IMR-90 (cell line): ENCODE measurements around the gene MARCHF9. TPM values are rescaled to one million over a fixed set of nuclear protein-coding genes. Genes with fewer than 3 reads are reported as not detected.

Experiments used
- ATAC-seq: fragments of 200-7000 bp; cut with Tn5 transposase; 2 replicates; pipeline ENCODE4 v1.9.1; 2020; ENCODE audit warnings: low read depth, mild to moderate bottlenecking, moderate library complexity
- BruUV-seq: library from RNA; stranded (reverse); fragments of 400-500 nt; replicated peaks from 2 replicates; lab custom pipeline; 2021; lab: Mats Ljungman, UMichigan
- CTCF ChIA-PET: fragments of 300-600 bp; formaldehyde crosslinking; extraction: SDS; loops from one replicate; lab custom pipeline; 2021; ENCODE audit warnings: antibody characterized with exemption; lab: Yijun Ruan, JAX
- POLR2A ChIA-PET: fragments of 300-600 bp; sonication (Branson Sonifier 250); formaldehyde crosslinking; loops from one replicate; lab custom pipeline; 2022; ENCODE audit warnings: antibody characterized with exemption; ENCODE audit not compliant: unreplicated experiment; lab: Charles Lee
- DNase-seq: peaks from one replicate; pipeline ENCODE4 v3.0.0; 2013
- H2AFZ ChIP-seq: replicated peaks from 2 replicates; pipeline ENCODE3; 2013; ENCODE audit warnings: low read length, mild to moderate bottlenecking; ENCODE audit not compliant: poor library complexity
- H2AK5ac ChIP-seq: 2 replicates; pipeline ENCODE4 v1.6.1; 2013; ENCODE audit warnings: low read depth, low read length, inconsistent platforms
- H2AK9ac ChIP-seq: replicated peaks from 2 replicates; pipeline ENCODE3; 2013; ENCODE audit warnings: mild to moderate bottlenecking, low read depth, low read length, moderate library complexity; ENCODE audit not compliant: poor library complexity
- H2BK120ac ChIP-seq: 2 replicates; pipeline ENCODE4 v1.6.1; 2013; ENCODE audit warnings: low read depth, low read length, inconsistent platforms
- H2BK15ac ChIP-seq: 3 replicates; pipeline ENCODE4 v1.6.1; 2013; ENCODE audit warnings: low read depth, low read length, inconsistent platforms
- H2BK20ac ChIP-seq: 2 replicates; pipeline ENCODE4 v1.6.1; 2013; ENCODE audit warnings: low read depth, mild to moderate bottlenecking, inconsistent platforms, low read length, moderate library complexity
- H2BK5ac ChIP-seq: 2 replicates; pipeline ENCODE4 v1.6.1; 2013; ENCODE audit warnings: mild to moderate bottlenecking, low read depth, low read length, inconsistent platforms; ENCODE audit not compliant: poor library complexity, severe bottlenecking
- H3K14ac ChIP-seq: replicated peaks from 2 replicates; pipeline ENCODE4 v1.6.1; 2013; ENCODE audit warnings: low read depth, low read length, inconsistent platforms
- H3K18ac ChIP-seq: 2 replicates; pipeline ENCODE4 v1.6.1; 2013; ENCODE audit warnings: low read depth, low read length, control low read depth
- H3K23ac ChIP-seq: 2 replicates; pipeline ENCODE4 v1.6.1; 2013; ENCODE audit warnings: low read depth, low read length, inconsistent platforms
- H3K27ac ChIP-seq: 2 replicates; pipeline ENCODE4 v1.5.1; 2013; ENCODE audit warnings: mild to moderate bottlenecking, control low read depth, low read length; ENCODE audit not compliant: insufficient read depth
- H3K27me3 ChIP-seq: 2 replicates; pipeline ENCODE4 v1.6.1; 2013; ENCODE audit warnings: low read length; ENCODE audit not compliant: control insufficient read depth, insufficient read depth
- H3K36me3 ChIP-seq: 2 replicates; pipeline ENCODE4 v1.6.1; 2013; ENCODE audit warnings: low read length, mixed read lengths; ENCODE audit not compliant: control insufficient read depth, insufficient read depth
- H3K4ac ChIP-seq: 2 replicates; pipeline ENCODE4 v1.6.1; 2013; ENCODE audit warnings: low read depth, low read length, inconsistent platforms
- H3K4me1 ChIP-seq: 2 replicates; pipeline ENCODE4 v1.6.1; 2013; ENCODE audit warnings: low read length, mixed read lengths; ENCODE audit not compliant: control insufficient read depth, insufficient read depth
- H3K4me2 ChIP-seq: 2 replicates; pipeline ENCODE4 v1.6.1; 2013; ENCODE audit warnings: low read depth, mild to moderate bottlenecking, control low read depth, low read length, moderate library complexity
- H3K4me3 ChIP-seq: 2 replicates; pipeline ENCODE4 v1.5.1; 2013; ENCODE audit warnings: low read depth, mild to moderate bottlenecking, control low read depth, low read length, moderate library complexity; ENCODE audit not compliant: insufficient read depth
- H3K56ac ChIP-seq: 2 replicates; pipeline ENCODE4 v1.6.1; 2013; ENCODE audit warnings: low read length, inconsistent platforms; ENCODE audit not compliant: insufficient read depth; ENCODE audit errors: extremely low read depth
- H3K79me1 ChIP-seq, 2 experiments: 2 replicates each; pipeline ENCODE4 v1.6.1; 2013; ENCODE audit warnings: low read length in 2 of 2, inconsistent platforms in 1 of 2, low read depth in 1 of 2
- H3K9ac ChIP-seq: 2 replicates; pipeline ENCODE4 v1.6.1; 2013; ENCODE audit warnings: low read depth, low read length, control low read depth
- H3K9me1 ChIP-seq: 2 replicates; pipeline ENCODE4 v1.6.1; 2013; ENCODE audit warnings: low read length, inconsistent platforms; ENCODE audit not compliant: insufficient read depth
- H3K9me3 ChIP-seq: 2 replicates; pipeline ENCODE4 v1.6.1; 2013; ENCODE audit warnings: low read length; ENCODE audit not compliant: control insufficient read depth, insufficient read depth
- H4K20me1 ChIP-seq: 2 replicates; pipeline ENCODE4 v1.6.1; 2013; ENCODE audit warnings: low read length, inconsistent platforms; ENCODE audit not compliant: insufficient read depth
- H4K5ac ChIP-seq: 2 replicates; pipeline ENCODE4 v1.6.1; 2013; ENCODE audit warnings: mild to moderate bottlenecking, low read depth, low read length, control low read depth
- H4K8ac ChIP-seq, 2 experiments: 2 replicates each; pipeline ENCODE4 v1.6.1; 2013; ENCODE audit warnings: low read depth in 2 of 2, low read length in 2 of 2, control low read depth in 1 of 2, inconsistent platforms in 1 of 2
- H4K91ac ChIP-seq: 2 replicates; pipeline ENCODE4 v1.6.1; 2013; ENCODE audit warnings: low read depth, low read length, inconsistent platforms; ENCODE audit not compliant: insufficient read depth
- CEBPB ChIP-seq: IDR thresholded peaks from 2 replicates; pipeline ENCODE4 v1.6.1; 2012; ENCODE audit warnings: low read depth, low read length, improper control_type of control experiment
- CHD1 ChIP-seq: IDR thresholded peaks from 2 replicates; pipeline ENCODE4 v1.6.1; 2012; ENCODE audit warnings: low read depth, low read length, improper control_type of control experiment
- CTCF ChIP-seq: conservative IDR thresholded peaks from 2 replicates; pipeline ENCODE4 v1.5.1; 2012; ENCODE audit warnings: mild to moderate bottlenecking, low read depth, low read length, improper control_type of control experiment
- ELK1 ChIP-seq: fragments of 150-350 bp; IDR thresholded peaks from 2 replicates; pipeline ENCODE4 v1.6.1; 2016; ENCODE audit warnings: low read depth, mild to moderate bottlenecking, low read length, moderate library complexity, borderline replicate concordance
- FOS ChIP-seq: fragments of 150-350 bp; IDR thresholded peaks from 2 replicates; pipeline ENCODE4 v1.6.1; 2016; ENCODE audit warnings: low read depth, low read length
- MAFK ChIP-seq: IDR thresholded peaks from 2 replicates; pipeline ENCODE4 v1.6.1; 2012; ENCODE audit warnings: low read depth, low read length, improper control_type of control experiment
- POLR2A ChIP-seq: IDR thresholded peaks from 2 replicates; pipeline ENCODE4 v1.6.1; 2012; ENCODE audit warnings: mild to moderate bottlenecking, low read depth, low read length
- RAD21 ChIP-seq: IDR thresholded peaks from 2 replicates; pipeline ENCODE4 v1.6.1; 2012; ENCODE audit warnings: low read length, improper control_type of control experiment
- RCOR1 ChIP-seq: IDR thresholded peaks from 2 replicates; pipeline ENCODE4 v1.6.1; 2012; ENCODE audit warnings: mild to moderate bottlenecking, low read length, improper control_type of control experiment; ENCODE audit not compliant: insufficient replicate concordance
- SMC3 ChIP-seq: fragments of 150-350 bp; IDR thresholded peaks from 2 replicates; pipeline ENCODE4 v1.6.1; 2016; ENCODE audit warnings: low read depth, mild to moderate bottlenecking, antibody characterized with exemption, low read length, moderate library complexity
- WGBS, 2 experiments: methylation state at CpG; one replicate each; pipeline versions ENCODE4 v1.1.5 to v1.1.7; 2013; ENCODE audit warnings: missing lambda C conversion rate in 2 of 2; ENCODE audit not compliant: insufficient read length in 1 of 2; ENCODE audit errors: extremely low coverage in 2 of 2; 5-methylcytosine and 5-hydroxymethylcytosine counted together
- dilution Hi-C: fragments of 300-500 bp; cut with HindIII; formaldehyde crosslinking; loops from one replicate; pipeline ENCODE4 v1.14.3; 2018; ENCODE audit warnings: low sequenced_read_pairs; ENCODE audit not compliant: unreplicated experiment
- in situ Hi-C: fragments of 300-500 bp; cut with MboI; formaldehyde crosslinking; loops from 3 replicates; pipeline ENCODE4 v1.14.3; 2019; ENCODE audit warnings: low sequenced_read_pairs, inconsistent platforms, mixed read lengths
- intact Hi-C: fragments of 100-400 bp; cut with micrococcal nuclease; formaldehyde crosslinking; loops from 2 replicates; pipeline ENCODE4 v1.10.0; 2022
- polyA plus RNA-seq, 3 experiments: library from polyadenylated mRNA; depleted of rRNA; stranded (reverse); fragments of >200 nt; gene quantifications; 2 replicates each; pipeline ENCODE4 v1.2.3, GENCODE V29; 2012; ENCODE audit warnings: low replicate concordance in 1 of 3
- total RNA-seq: library from RNA; depleted of rRNA; stranded (reverse); fragments of >200 nt; gene quantifications from 2 replicates; pipeline ENCODE4 v1.2.3, GENCODE V29; 2012

The MARCHF9 gene
- total and polyA plus RNA-seq, 2 of the 4 experiments (the other 2 are of a cell fraction) = 1.1 to 5.4 TPM

- TF ChIP-seq FOS (no peak), POLR2A (no peak)
Observed at GRCh38 chr12:57735198-57735855, 19.6 kb upstream of the MARCHF9 start (continued).

- H2BK5ac ChIP-seq = no peak overlapping the region
- no peak overlapping the region for H3K56ac ChIP-seq
- peak overlapping the region; percentile 89 for H3K23ac ChIP-seq
- peaks cover 2% of the 10 kb centered on the region; the same call in 1 of the 2 replicates for H3K9me3 ChIP-seq
- H3K27me3 ChIP-seq = peaks cover 92% of the 10 kb centered on the region
- no TSS peak for BruUV-seq
- H3K36me3 ChIP-seq = no peaks in the 10 kb centered on the region
- H4K91ac ChIP-seq = no peak overlapping the region
- peak overlapping the region; percentile 41 for H3K4me2 ChIP-seq
- no peak overlapping the region for H3K4ac ChIP-seq
- DNase-seq (peak; percentile 37), ATAC-seq (peak; percentile 57)
- peak overlapping the region; percentile 87 for H2AFZ ChIP-seq
- dilution Hi-C loops = no loop called here
- H4K8ac ChIP-seq = no peak overlapping the region
- POLR2A ChIA-PET = interaction anchor here (1.2 kb wide), 1 partner anchor 10 kb away, joined by 3 read pairs; no protein-coding TSS in a partner anchor
- no peak overlapping the region for H3K4me3 ChIP-seq
- H4K5ac ChIP-seq = no peak overlapping the region
- no peak overlapping the region for H3K9ac ChIP-seq
- no peaks in the 10 kb centered on the region for H3K9me1 ChIP-seq
- H3K18ac ChIP-seq = no peak overlapping the region
- CTCF ChIA-PET = interaction anchor here (0.5 to 1.9 kb wide), 6 partner anchors 9 to 217 kb away, joined by 3 to 6 read pairs (median 3); partner anchors contain the start of gene TSPAN31
- no peak overlapping the region for H3K27ac ChIP-seq
- H3K4me1 ChIP-seq = 0 out of 2 replicates have a peak, but pooled peaks cover 3% of the 10 kb centered on the region
- no peak overlapping the region for H2BK120ac ChIP-seq
- H2AK9ac ChIP-seq = peak overlapping the region; percentile 67
- no peaks in the 10 kb centered on the region for H3K79me1 ChIP-seq
- WGBS, 2 experiments = 0% methylated on average over 16 of the region's 49 CpGs; no CpG with 5 or more reads in 1 of the 2 experiments
- no peak overlapping the region for H3K14ac ChIP-seq
- no peak overlapping the region for H2AK5ac ChIP-seq
- in situ Hi-C loops = loop anchor here (10.0 kb wide), 1 partner anchor 151 kb away; no protein-coding TSS in a partner anchor
- intact Hi-C loops = loop anchor here (5.0 kb wide), 1 partner anchor 154 kb away; no protein-coding TSS in a partner anchor
- no peak overlapping the region for H2BK15ac ChIP-seq
- H4K20me1 ChIP-seq = 0 out of 2 replicates have a peak, but pooled peaks cover 10% of the 10 kb centered on the region
- H2BK20ac ChIP-seq = no peak overlapping the region
- peak; percentile 54 for TF ChIP-seq RAD21
- TF ChIP-seq SMC3 = no peak
- TF ChIP-seq POLR2A = no peak
- no peak for TF ChIP-seq RCOR1
- TF ChIP-seq CEBPB = no peak
- peak; percentile 50 for TF ChIP-seq CTCF
- TF ChIP-seq ELK1 = no peak
- TF ChIP-seq CHD1 = no peak
- no peak for TF ChIP-seq MAFK
Observed at GRCh38 chr12:57735952-57736740, 18.8 kb upstream of the MARCHF9 start.
